ENCODE measurements around the gene TMEM50A. TPM values are rescaled to one million over a fixed set of nuclear protein-coding genes. Genes with fewer than 3 reads are reported as not detected.
A peak's percentile ranks its signal among the peaks of the same experiment; 100 is the strongest.
"Not testable (repeated sequence)": the region's sequence is repeated elsewhere in the genome, so short reads cannot be mapped to it uniquely, and the experiment has no call there.

TMEM50A gene
- total RNA-seq, 1 experiment from 2014 or later: 129 TPM

- H4K20me1 ChIP-seq (ENCODE audit: insufficient read depth, low read depth, low read length); H3K79me2 ChIP-seq (ENCODE audit: low read length); H3K9me3 ChIP-seq (ENCODE audit: low read length); H3K27me3 ChIP-seq (ENCODE audit: low read length); H2AFZ ChIP-seq (ENCODE audit: low read length); H3K4me1 ChIP-seq (ENCODE audit: low read length); H3K9me2 ChIP-seq (replicated peaks; ENCODE audit: insufficient read depth, low read length); H3K36me3 ChIP-seq (ENCODE audit: insufficient read depth, low read length); H3K27ac ChIP-seq (ENCODE audit: low read length); DNase-seq; H3K4me3 ChIP-seq (ENCODE audit: low read length); H3K9ac ChIP-seq (ENCODE audit: low read length); H3K4me2 ChIP-seq (ENCODE audit: low read depth, low read length, poor library complexity, severe bottlenecking): not testable (repeated sequence)
Measured at GRCh38 chr1:25304936-25305335, 33.2 kb upstream of the TMEM50A start.

GRCh38 chr1:25308168-25308567 is 30.0 kb upstream of the TMEM50A start:
- not testable (repeated sequence) for H3K27me3 ChIP-seq (ENCODE audit: low read length); H2AFZ ChIP-seq (ENCODE audit: low read length); H3K36me3 ChIP-seq (ENCODE audit: insufficient read depth, low read length); H3K79me2 ChIP-seq (ENCODE audit: low read length); H3K9me3 ChIP-seq (ENCODE audit: low read length); H3K4me1 ChIP-seq (ENCODE audit: low read length); H3K4me3 ChIP-seq (ENCODE audit: low read length); H4K20me1 ChIP-seq (ENCODE audit: insufficient read depth, low read depth, low read length); H3K9ac ChIP-seq (ENCODE audit: low read length); H3K27ac ChIP-seq (ENCODE audit: low read length); H3K9me2 ChIP-seq (replicated peaks; ENCODE audit: insufficient read depth, low read length); H3K4me2 ChIP-seq (ENCODE audit: low read depth, low read length, poor library complexity, severe bottlenecking); DNase-seq

GRCh38 chr1:25309085-25309484 is 29.0 kb upstream of the TMEM50A start:
- H3K9me3 ChIP-seq (ENCODE audit: low read length); H2AFZ ChIP-seq (ENCODE audit: low read length); H3K79me2 ChIP-seq (ENCODE audit: low read length); H3K4me2 ChIP-seq (ENCODE audit: low read depth, low read length, poor library complexity, severe bottlenecking); H3K27ac ChIP-seq (ENCODE audit: low read length); H4K20me1 ChIP-seq (ENCODE audit: insufficient read depth, low read depth, low read length); H3K27me3 ChIP-seq (ENCODE audit: low read length); H3K36me3 ChIP-seq (ENCODE audit: insufficient read depth, low read length); H3K9ac ChIP-seq (ENCODE audit: low read length); H3K4me1 ChIP-seq (ENCODE audit: low read length); DNase-seq; H3K4me3 ChIP-seq (ENCODE audit: low read length); H3K9me2 ChIP-seq (replicated peaks; ENCODE audit: insufficient read depth, low read length): not testable (repeated sequence)

- not testable (repeated sequence) for H2AFZ ChIP-seq (ENCODE audit: low read length); H3K9ac ChIP-seq (ENCODE audit: low read length); H3K79me2 ChIP-seq (ENCODE audit: low read length); H3K27ac ChIP-seq (ENCODE audit: low read length); H3K27me3 ChIP-seq (ENCODE audit: low read length); H3K4me1 ChIP-seq (ENCODE audit: low read length); H3K9me2 ChIP-seq (replicated peaks; ENCODE audit: insufficient read depth, low read length); H3K4me2 ChIP-seq (ENCODE audit: low read depth, low read length, poor library complexity, severe bottlenecking); DNase-seq; H3K4me3 ChIP-seq (ENCODE audit: low read length); H3K9me3 ChIP-seq (ENCODE audit: low read length); H3K36me3 ChIP-seq (ENCODE audit: insufficient read depth, low read length); H4K20me1 ChIP-seq (ENCODE audit: insufficient read depth, low read depth, low read length)
Measured at GRCh38 chr1:25309486-25309885, 28.6 kb upstream of the TMEM50A start.

- not testable (repeated sequence) for H3K79me2 ChIP-seq (ENCODE audit: low read length); H3K9me2 ChIP-seq (replicated peaks; ENCODE audit: insufficient read depth, low read length); H4K20me1 ChIP-seq (ENCODE audit: insufficient read depth, low read depth, low read length); H3K4me3 ChIP-seq (ENCODE audit: low read length); H3K4me1 ChIP-seq (ENCODE audit: low read length); H3K4me2 ChIP-seq (ENCODE audit: low read depth, low read length, poor library complexity, severe bottlenecking); H3K27me3 ChIP-seq (ENCODE audit: low read length); H3K27ac ChIP-seq (ENCODE audit: low read length); H3K9me3 ChIP-seq (ENCODE audit: low read length); H3K9ac ChIP-seq (ENCODE audit: low read length); H2AFZ ChIP-seq (ENCODE audit: low read length); H3K36me3 ChIP-seq (ENCODE audit: insufficient read depth, low read length)
- peak; percentile 43 for DNase-seq
Measured at GRCh38 chr1:25312806-25313470, 25.2 kb upstream of the TMEM50A start.

DNA sequence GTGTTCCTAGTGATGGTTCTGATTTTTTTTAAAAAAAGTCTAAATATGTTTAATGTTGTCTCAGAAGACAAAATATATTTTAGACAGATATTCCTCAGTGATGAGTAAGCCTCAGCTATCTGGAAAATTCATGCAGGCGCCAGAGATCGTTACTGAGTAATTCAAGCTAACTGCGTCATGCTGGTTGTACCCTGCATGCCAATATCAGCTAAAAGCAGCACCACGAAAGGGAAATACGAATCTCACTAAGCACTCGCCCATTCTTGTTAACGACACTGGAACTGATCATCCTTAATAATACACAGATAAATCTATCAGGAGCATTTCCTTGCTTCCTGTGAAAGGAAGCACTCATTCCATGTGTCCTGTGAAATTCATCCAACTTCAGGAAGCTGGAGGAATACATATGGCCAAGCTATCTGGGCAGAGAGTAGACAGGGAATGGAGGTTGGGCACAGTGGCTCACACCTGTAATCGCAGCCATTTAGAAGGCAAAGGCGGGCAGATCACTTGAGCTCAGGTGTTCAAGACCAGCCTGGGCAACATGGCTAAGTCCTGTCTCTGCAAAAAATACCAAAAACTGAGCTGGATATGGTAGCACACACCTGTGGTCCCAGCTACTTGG is 17.7 kb upstream of the TMEM50A start:
- H2AFZ ChIP-seq (ENCODE audit: low read length); H3K9me2 ChIP-seq (replicated peaks; ENCODE audit: insufficient read depth, low read length); H3K36me3 ChIP-seq (ENCODE audit: insufficient read depth, low read length); H3K4me2 ChIP-seq (ENCODE audit: low read depth, low read length, poor library complexity, severe bottlenecking); H3K9me3 ChIP-seq (ENCODE audit: low read length); H3K9ac ChIP-seq (ENCODE audit: low read length); DNase-seq; H3K4me1 ChIP-seq (ENCODE audit: low read length); H3K79me2 ChIP-seq (ENCODE audit: low read length); H3K4me3 ChIP-seq (ENCODE audit: low read length); H4K20me1 ChIP-seq (ENCODE audit: insufficient read depth, low read depth, low read length); H3K27me3 ChIP-seq (ENCODE audit: low read length); H3K27ac ChIP-seq (ENCODE audit: low read length): not testable (repeated sequence)

DNA sequence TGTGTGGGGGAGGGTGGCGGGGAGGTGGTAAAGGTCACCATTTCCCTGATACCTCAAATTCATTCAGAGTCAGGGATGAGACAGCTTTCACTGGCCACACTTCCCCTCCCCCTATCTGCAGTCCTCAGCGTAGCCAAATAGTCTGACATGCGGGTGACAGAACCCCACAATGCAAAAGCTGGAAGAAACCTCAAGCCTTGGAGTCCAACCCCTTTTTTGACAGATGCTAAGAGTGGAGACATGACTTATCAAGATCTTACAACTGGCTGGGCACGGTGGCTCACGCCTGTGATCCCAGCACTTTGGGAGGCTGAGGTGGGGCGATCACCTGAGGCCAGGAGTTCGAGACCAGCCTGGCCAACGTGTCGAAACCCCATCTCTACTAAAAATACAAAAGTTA is 16.0 kb upstream of the TMEM50A start:
- H3K79me2 ChIP-seq (ENCODE audit: low read length); H4K20me1 ChIP-seq (ENCODE audit: insufficient read depth, low read depth, low read length); H3K9me2 ChIP-seq (replicated peaks; ENCODE audit: insufficient read depth, low read length); H3K27ac ChIP-seq (ENCODE audit: low read length); H3K4me1 ChIP-seq (ENCODE audit: low read length); H3K27me3 ChIP-seq (ENCODE audit: low read length); DNase-seq; H3K4me2 ChIP-seq (ENCODE audit: low read depth, low read length, poor library complexity, severe bottlenecking); H3K9ac ChIP-seq (ENCODE audit: low read length); H3K9me3 ChIP-seq (ENCODE audit: low read length); H2AFZ ChIP-seq (ENCODE audit: low read length); H3K36me3 ChIP-seq (ENCODE audit: insufficient read depth, low read length); H3K4me3 ChIP-seq (ENCODE audit: low read length): not testable (repeated sequence)

- not testable (repeated sequence) for H3K79me2 ChIP-seq (ENCODE audit: low read length); H4K20me1 ChIP-seq (ENCODE audit: insufficient read depth, low read depth, low read length); DNase-seq; H3K27ac ChIP-seq (ENCODE audit: low read length); H2AFZ ChIP-seq (ENCODE audit: low read length); H3K4me2 ChIP-seq (ENCODE audit: low read depth, low read length, poor library complexity, severe bottlenecking); H3K36me3 ChIP-seq (ENCODE audit: insufficient read depth, low read length); H3K9ac ChIP-seq (ENCODE audit: low read length); H3K4me3 ChIP-seq (ENCODE audit: low read length); H3K9me2 ChIP-seq (replicated peaks; ENCODE audit: insufficient read depth, low read length); H3K9me3 ChIP-seq (ENCODE audit: low read length); H3K27me3 ChIP-seq (ENCODE audit: low read length); H3K4me1 ChIP-seq (ENCODE audit: low read length)
Measured at GRCh38 chr1:25324407-25324806, 13.7 kb upstream of the TMEM50A start.
